Measurements from ENCODE around the gene C4BPA.
A peak's percentile ranks its signal among the peaks of the same experiment; 100 is the strongest.

The C4BPA gene

GRCh38 chr1:207179036-207179435 is 75.0 kb downstream of the C4BPA start:
- H2BK12ac ChIP-seq (ENCODE audit: low read length), result no peak overlapping the region
- WGBS (ENCODE audit: extremely low coverage, insufficient coverage, insufficient read length), result no CpG with 5 or more reads among the region's 2 CpGs

GRCh38 chr1:207181847-207182246 is 77.8 kb downstream of the C4BPA start:
- no peak overlapping the region for H2AFZ ChIP-seq (ENCODE audit: insufficient read depth, low read length, poor library complexity)
- H3K18ac ChIP-seq (ENCODE audit: low read length), result no peak overlapping the region
- DNase-seq, result peak in 1 of 2 donors; percentile 14
- no peak overlapping the region for H3K27ac ChIP-seq (ENCODE audit: low read depth, low read length)
- H3K27me3 ChIP-seq (ENCODE audit: insufficient read depth, low read length), result no peaks in the 10 kb centered on the region
- no peak overlapping the region for H3K9ac ChIP-seq (ENCODE audit: low read length)
- no peak overlapping the region for H2AK5ac ChIP-seq (ENCODE audit: low read length)
- no peaks in the 10 kb centered on the region for H3K36me3 ChIP-seq (ENCODE audit: control insufficient read depth in 1 of 2, insufficient read depth in 2 of 2, low read length in 2 of 2)
- H3K79me1 ChIP-seq (ENCODE audit: low read length), result no peaks in the 10 kb centered on the region
- H4K91ac ChIP-seq (ENCODE audit: low read depth, low read length), result no peak overlapping the region
- H3K4me1 ChIP-seq (ENCODE audit: control insufficient read depth in 1 of 2, insufficient read depth in 2 of 2, low read length in 2 of 2), result no peaks in the 10 kb centered on the region
- no peak overlapping the region for H4K12ac ChIP-seq (ENCODE audit: low read depth, low read length)
- no peak overlapping the region for H2BK12ac ChIP-seq (ENCODE audit: low read length)
- no peaks in the 10 kb centered on the region for H3K9me3 ChIP-seq (ENCODE audit: insufficient read depth, low read depth, low read length)
- H3K79me2 ChIP-seq (ENCODE audit: control insufficient read depth, insufficient read depth, low read length, poor library complexity), result no peaks in the 10 kb centered on the region
- no peak overlapping the region for H2BK5ac ChIP-seq (ENCODE audit: low read depth, low read length, poor library complexity)
- H3K23ac ChIP-seq (ENCODE audit: low read length), result no peak overlapping the region
- H3K14ac ChIP-seq (ENCODE audit: low read length), result no peak overlapping the region
- no peak overlapping the region for H3K4ac ChIP-seq (ENCODE audit: low read depth, low read length)
- H2BK120ac ChIP-seq (ENCODE audit: insufficient read depth, low read length, poor library complexity), result no peak overlapping the region
- H4K8ac ChIP-seq (ENCODE audit: low read depth, low read length), result no peak overlapping the region
- H3K4me2 ChIP-seq (ENCODE audit: low read length), result no peak overlapping the region
- H3K4me3 ChIP-seq (ENCODE audit: low read depth, low read length), result no peak overlapping the region

More at GRCh38 chr1:207179036-207179435, 75.0 kb downstream of the C4BPA start:
- no peak overlapping the region for H2BK5ac ChIP-seq (ENCODE audit: low read depth, low read length, poor library complexity)
- H3K4me3 ChIP-seq (ENCODE audit: low read depth, low read length), result no peak overlapping the region
- peak in 1 of 2 donors; percentile 41 for DNase-seq
- H3K4me2 ChIP-seq (ENCODE audit: low read length), result no peak overlapping the region
- H3K36me3 ChIP-seq (ENCODE audit: control insufficient read depth in 1 of 2, insufficient read depth in 2 of 2, low read length in 2 of 2), result no peaks in the 10 kb centered on the region
- no peak overlapping the region for H4K12ac ChIP-seq (ENCODE audit: low read depth, low read length)
- H2BK120ac ChIP-seq (ENCODE audit: insufficient read depth, low read length, poor library complexity), result no peak overlapping the region
- H3K27me3 ChIP-seq (ENCODE audit: insufficient read depth, low read length), result no peaks in the 10 kb centered on the region
- no peak overlapping the region for H2AK5ac ChIP-seq (ENCODE audit: low read length)
- H2AFZ ChIP-seq (ENCODE audit: insufficient read depth, low read length, poor library complexity), result no peak overlapping the region
- H3K4me1 ChIP-seq (ENCODE audit: control insufficient read depth in 1 of 2, insufficient read depth in 2 of 2, low read length in 2 of 2), result no peaks in the 10 kb centered on the region
- H3K9ac ChIP-seq (ENCODE audit: low read length), result no peak overlapping the region
- no peak overlapping the region for H3K4ac ChIP-seq (ENCODE audit: low read depth, low read length)
- H3K27ac ChIP-seq (ENCODE audit: low read depth, low read length), result no peak overlapping the region
- H3K79me2 ChIP-seq (ENCODE audit: control insufficient read depth, insufficient read depth, low read length, poor library complexity), result no peaks in the 10 kb centered on the region
- no peak overlapping the region for H3K23ac ChIP-seq (ENCODE audit: low read length)
- H4K91ac ChIP-seq (ENCODE audit: low read depth, low read length), result no peak overlapping the region
- no peak overlapping the region for H3K14ac ChIP-seq (ENCODE audit: low read length)
- H3K18ac ChIP-seq (ENCODE audit: low read length), result no peak overlapping the region
- H3K9me3 ChIP-seq (ENCODE audit: insufficient read depth, low read depth, low read length), result no peaks in the 10 kb centered on the region
- no peaks in the 10 kb centered on the region for H3K79me1 ChIP-seq (ENCODE audit: low read length)
- no peak overlapping the region for H4K8ac ChIP-seq (ENCODE audit: low read depth, low read length)

- Histone ChIP-seq H3K14ac (ENCODE audit: low read length) (no peak overlapping the region), H2BK120ac (ENCODE audit: insufficient read depth, low read length, poor library complexity) (no peak overlapping the region), H3K27me3 (ENCODE audit: insufficient read depth, low read length) (no peaks in the 10 kb centered on the region), H3K79me1 (ENCODE audit: low read length) (no peaks in the 10 kb centered on the region), H3K18ac (ENCODE audit: low read length) (no peak overlapping the region), H2BK5ac (ENCODE audit: low read depth, low read length, poor library complexity) (no peak overlapping the region), H3K4me1 (ENCODE audit: control insufficient read depth in 1 of 2, insufficient read depth in 2 of 2, low read length in 2 of 2) (no peaks in the 10 kb centered on the region), H2AK5ac (ENCODE audit: low read length) (no peak overlapping the region), H3K9ac (ENCODE audit: low read length) (no peak overlapping the region), H2AFZ (ENCODE audit: insufficient read depth, low read length, poor library complexity) (no peak overlapping the region), H3K4ac (ENCODE audit: low read depth, low read length) (no peak overlapping the region), H3K9me3 (ENCODE audit: insufficient read depth, low read depth, low read length) (no peaks in the 10 kb centered on the region), H3K27ac (ENCODE audit: low read depth, low read length) (no peak overlapping the region), H3K36me3 (ENCODE audit: control insufficient read depth in 1 of 2, insufficient read depth in 2 of 2, low read length in 2 of 2) (no peaks in the 10 kb centered on the region), H3K23ac (ENCODE audit: low read length) (no peak overlapping the region), H4K8ac (ENCODE audit: low read depth, low read length) (no peak overlapping the region), H4K12ac (ENCODE audit: low read depth, low read length) (no peak overlapping the region), H4K91ac (ENCODE audit: low read depth, low read length) (no peak overlapping the region), H3K79me2 (ENCODE audit: control insufficient read depth, insufficient read depth, low read length, poor library complexity) (no peaks in the 10 kb centered on the region), H3K4me3 (ENCODE audit: low read depth, low read length) (no peak overlapping the region), H2BK12ac (ENCODE audit: low read length) (no peak overlapping the region), H3K4me2 (ENCODE audit: low read length) (no peak overlapping the region)
- peak; percentile 64 to 83 for DNase-seq
- WGBS (ENCODE audit: extremely low coverage, insufficient coverage, insufficient read length), result no CpG with 5 or more reads among the region's 1 CpG
These were observed 82.5 kb downstream of the C4BPA start for GRCh38 chr1:207186503-207186902.

- Histone ChIP-seq H3K18ac (ENCODE audit: low read length) (no peak overlapping the region), H3K9ac (ENCODE audit: low read length) (no peak overlapping the region), H4K91ac (ENCODE audit: low read depth, low read length) (no peak overlapping the region), H3K23ac (ENCODE audit: low read length) (no peak overlapping the region), H2BK12ac (ENCODE audit: low read length) (no peak overlapping the region), H3K27ac (ENCODE audit: low read depth, low read length) (no peak overlapping the region), H2BK5ac (ENCODE audit: low read depth, low read length, poor library complexity) (no peak overlapping the region), H3K9me3 (ENCODE audit: insufficient read depth, low read depth, low read length) (no peaks in the 10 kb centered on the region), H3K36me3 (ENCODE audit: control insufficient read depth in 1 of 2, insufficient read depth in 2 of 2, low read length in 2 of 2) (no peaks in the 10 kb centered on the region), H2AFZ (ENCODE audit: insufficient read depth, low read length, poor library complexity) (no peak overlapping the region), H4K12ac (ENCODE audit: low read depth, low read length) (no peak overlapping the region), H3K4me2 (ENCODE audit: low read length) (no peak overlapping the region), H3K27me3 (ENCODE audit: insufficient read depth, low read length) (no peaks in the 10 kb centered on the region), H3K14ac (ENCODE audit: low read length) (no peak overlapping the region), H3K79me2 (ENCODE audit: control insufficient read depth, insufficient read depth, low read length, poor library complexity) (no peaks in the 10 kb centered on the region), H3K4me1 (ENCODE audit: control insufficient read depth in 1 of 2, insufficient read depth in 2 of 2, low read length in 2 of 2) (no peaks in the 10 kb centered on the region), H2BK120ac (ENCODE audit: insufficient read depth, low read length, poor library complexity) (no peak overlapping the region), H3K4ac (ENCODE audit: low read depth, low read length) (no peak overlapping the region), H2AK5ac (ENCODE audit: low read length) (no peak overlapping the region), H3K79me1 (ENCODE audit: low read length) (no peaks in the 10 kb centered on the region), H3K4me3 (ENCODE audit: low read depth, low read length) (no peak overlapping the region), H4K8ac (ENCODE audit: low read depth, low read length) (no peak overlapping the region)
- no peak for DNase-seq
- no CpG with 5 or more reads among the region's 1 CpG for WGBS (ENCODE audit: extremely low coverage, insufficient coverage, insufficient read length)
These were observed 84.9 kb downstream of the C4BPA start for GRCh38 chr1:207188901-207189300.

All from trophoblast cell (in vitro differentiated cells and primary cell).